HEK293 (cell line): ENCODE measurements around the gene GALNT8.

Experiments used
- CTCF ChIA-PET: fragments of 350-600 bp; formaldehyde crosslinking; extraction: SDS; loops from one replicate; lab custom pipeline; 2021; ENCODE audit warnings: antibody characterized with exemption; lab: Yijun Ruan, JAX
- POLR2A ChIA-PET: fragments of 300-600 bp; formaldehyde crosslinking; extraction: SDS; loops from one replicate; lab custom pipeline; 2020; ENCODE audit warnings: antibody characterized with exemption, inconsistent platforms; lab: Yijun Ruan, JAX
- H3K27ac ChIP-seq: fragments of 200-500 bp; sonication (Bioruptor generic); 2 replicates; pipeline ENCODE4 v1.5.1; 2014; ENCODE audit warnings: low read depth, low read length, control low read depth, inconsistent platforms; ENCODE audit errors: extremely low read depth
- H3K36me3 ChIP-seq, 2 experiments: fragments of 200-500 bp in 1 of 2; sonication (Bioruptor generic) in 1 of 2; 1 replicate in 1 of 2; 2 replicates in 1 of 2; pipeline ENCODE4 v1.5.1; 2014 to 2017; ENCODE audit warnings: inconsistent platforms in 2 of 2, low read length in 2 of 2; ENCODE audit not compliant: control insufficient read depth in 2 of 2, insufficient read depth in 1 of 2
- H3K4me1 ChIP-seq: fragments of 200-500 bp; sonication (Bioruptor generic); 2 replicates; pipeline ENCODE4 v1.5.1; 2014; ENCODE audit warnings: mild to moderate bottlenecking, low read length, inconsistent platforms; ENCODE audit not compliant: control insufficient read depth, insufficient read depth
- H3K4me3 ChIP-seq: 2 replicates; pipeline ENCODE4 v1.5.1; 2011; ENCODE audit warnings: low read depth, mild to moderate bottlenecking, control low read depth, low read length, moderate library complexity
- H3K9me3 ChIP-seq: fragments of 200-500 bp; sonication (Bioruptor generic); 2 replicates; pipeline ENCODE4 v1.5.1; 2014; ENCODE audit warnings: low read depth, low read length, inconsistent platforms; ENCODE audit not compliant: control insufficient read depth, insufficient read depth
- ATF2 ChIP-seq: fragments of 450-650 bp; formaldehyde crosslinking; IDR thresholded peaks from 2 replicates; pipeline ENCODE4 v1.5.1; 2016; ENCODE audit warnings: missing biosample characterization, missing genetic modification characterization, low read depth
- CTCF ChIP-seq: fragments of 450-650 bp; formaldehyde crosslinking; IDR thresholded peaks from 2 replicates; pipeline ENCODE4 v1.5.1; 2016; ENCODE audit warnings: missing biosample characterization, missing genetic modification characterization
- EGR2 ChIP-seq: fragments of 450-650 bp; formaldehyde crosslinking; IDR thresholded peaks from 2 replicates; pipeline ENCODE4 v1.5.1; 2016; ENCODE audit warnings: low read depth, missing biosample characterization, missing genetic modification characterization
- HOXC10 ChIP-seq: sonication (generic); formaldehyde crosslinking; IDR thresholded peaks from 2 replicates; pipeline ENCODE4 v1.8.1; 2023; ENCODE audit warnings: mild to moderate bottlenecking, missing genetic modification reagents
- MEIS1 ChIP-seq: sonication (generic); formaldehyde crosslinking; IDR thresholded peaks from 2 replicates; pipeline ENCODE4 v1.8.1; 2022; ENCODE audit warnings: missing genetic modification reagents, mild to moderate bottlenecking, borderline replicate concordance
- MYNN ChIP-seq: fragments of 450-650 bp; formaldehyde crosslinking; IDR thresholded peaks from 2 replicates; pipeline ENCODE4 v1.5.1; 2016; ENCODE audit warnings: missing biosample characterization, missing genetic modification characterization, borderline replicate concordance
- SP7 ChIP-seq: fragments of 450-650 bp; formaldehyde crosslinking; IDR thresholded peaks from 2 replicates; pipeline ENCODE4 v1.5.1; 2016; ENCODE audit warnings: missing biosample characterization, missing genetic modification characterization
- TCF7L2 ChIP-seq: IDR thresholded peaks from 2 replicates; pipeline ENCODE4 v1.6.1; 2011; ENCODE audit warnings: low read depth, mild to moderate bottlenecking, inconsistent platforms, low read length, moderate library complexity, borderline replicate concordance
- ZBTB21 ChIP-seq: fragments of 450-650 bp; formaldehyde crosslinking; IDR thresholded peaks from 2 replicates; pipeline ENCODE4 v1.5.1; 2017; ENCODE audit warnings: missing biosample characterization, missing genetic modification characterization
- ZIC2 ChIP-seq: fragments of 450-650 bp; formaldehyde crosslinking; IDR thresholded peaks from 2 replicates; pipeline ENCODE4 v1.5.1; 2016; ENCODE audit warnings: missing biosample characterization, missing genetic modification characterization
- ZNF10 ChIP-seq: fragments of 450-650 bp; formaldehyde crosslinking; IDR thresholded peaks from 2 replicates; pipeline ENCODE4 v1.5.1; 2017; ENCODE audit warnings: missing biosample characterization, missing genetic modification characterization
- ZNF132 ChIP-seq: fragments of 450-650 bp; formaldehyde crosslinking; IDR thresholded peaks from 2 replicates; pipeline ENCODE4 v1.5.1; 2017; ENCODE audit warnings: missing biosample characterization, missing genetic modification characterization, borderline replicate concordance
- ZNF335 ChIP-seq: fragments of 450-650 bp; formaldehyde crosslinking; conservative IDR thresholded peaks from 2 replicates; pipeline ENCODE4 v1.5.1; 2016; ENCODE audit warnings: missing biosample characterization, missing genetic modification characterization
- ZNF391 ChIP-seq: fragments of 450-650 bp; formaldehyde crosslinking; IDR thresholded peaks from 2 replicates; pipeline ENCODE4 v1.5.1; 2016; ENCODE audit warnings: low read depth, missing biosample characterization, missing genetic modification characterization, borderline replicate concordance
- ZNF426 ChIP-seq: fragments of 450-650 bp; formaldehyde crosslinking; IDR thresholded peaks from 2 replicates; pipeline ENCODE4 v1.5.1; 2017; ENCODE audit warnings: missing biosample characterization, missing genetic modification characterization, mild to moderate bottlenecking, inconsistent platforms, moderate library complexity
- ZNF433 ChIP-seq: fragments of 450-650 bp; formaldehyde crosslinking; IDR thresholded peaks from 2 replicates; pipeline ENCODE4 v1.5.1; 2016; ENCODE audit warnings: missing biosample characterization, missing genetic modification characterization, low read depth
- ZNF514 ChIP-seq: fragments of 450-650 bp; formaldehyde crosslinking; IDR thresholded peaks from 2 replicates; pipeline ENCODE4 v1.5.1; 2016; ENCODE audit warnings: missing biosample characterization, missing genetic modification characterization
- ZNF548 ChIP-seq: fragments of 450-650 bp; formaldehyde crosslinking; IDR thresholded peaks from 2 replicates; pipeline ENCODE4 v1.5.1; 2016; ENCODE audit warnings: missing biosample characterization, missing genetic modification characterization
- ZNF704 ChIP-seq: fragments of 450-650 bp; formaldehyde crosslinking; IDR thresholded peaks from 2 replicates; pipeline ENCODE4 v1.5.1; 2016; ENCODE audit warnings: missing biosample characterization, missing genetic modification characterization
- ZNF76 ChIP-seq: fragments of 450-650 bp; formaldehyde crosslinking; IDR thresholded peaks from 2 replicates; pipeline ENCODE4; 2016; ENCODE audit warnings: low read depth, missing biosample characterization, missing genetic modification characterization, borderline replicate concordance
- ZNF768 ChIP-seq: fragments of 450-650 bp; formaldehyde crosslinking; IDR thresholded peaks from 2 replicates; pipeline ENCODE4 v1.5.1; 2018; ENCODE audit warnings: missing biosample characterization, mild to moderate bottlenecking, missing genetic modification characterization
- ZSCAN4 ChIP-seq: fragments of 450-650 bp; formaldehyde crosslinking; IDR thresholded peaks from 2 replicates; pipeline ENCODE4 v1.5.1; 2017; ENCODE audit warnings: missing biosample characterization, missing genetic modification characterization

The GALNT8 gene

GRCh38 chr12:4771172-4771959, 51.2 kb downstream of the GALNT8 start:
- no peaks in the 10 kb centered on the region for H3K4me1 ChIP-seq
- CTCF ChIA-PET, result interaction anchor here (2.3 kb wide), 1 partner anchor 13 kb away, joined by 9 read pairs; no protein-coding TSS in a partner anchor

GRCh38 chr12:4771960-4772566, 51.9 kb downstream of the GALNT8 start:
- ChIA-PET CTCF (interaction anchor here (0.6 kb wide), 1 partner anchor 769 kb away, joined by 3 read pairs; no protein-coding TSS in a partner anchor), POLR2A (no interaction called here)
- H3K27ac ChIP-seq, result no peak overlapping the region
- H3K36me3 ChIP-seq, result no peaks in the 10 kb centered on the region
- no peak for TF ChIP-seq ZNF335 (tag by site-specific recombination)
- peak; percentile 32; the same call in 1 of the 2 replicates for TF ChIP-seq ZIC2 (tag by site-specific recombination)
- H3K9me3 ChIP-seq, result no peaks in the 10 kb centered on the region
- no peaks in the 10 kb centered on the region for H3K4me1 ChIP-seq
- no peak overlapping the region for H3K4me3 ChIP-seq

More at GRCh38 chr12:4771172-4771959, 51.2 kb downstream of the GALNT8 start:
- Histone ChIP-seq H3K36me3 (no peaks in the 10 kb centered on the region), H3K27ac (no peak overlapping the region), H3K4me3 (no peak overlapping the region), H3K9me3 (no peaks in the 10 kb centered on the region)
- POLR2A ChIA-PET, result no interaction called here
- TF ChIP-seq ZNF768 (tag by site-specific recombination) (no peak), EGR2 (tag by site-specific recombination) (peak; percentile 44; the same call in 1 of the 2 replicates), HOXC10 (no peak)
- TF ChIP-seq, all 188 proteins: peak for 1

GRCh38 chr12:4775936-4776335, 55.7 kb downstream of the GALNT8 start:
- no peaks in the 10 kb centered on the region for H3K9me3 ChIP-seq
- no peak overlapping the region for H3K4me3 ChIP-seq
- H3K27ac ChIP-seq, result no peak overlapping the region
- POLR2A ChIA-PET, result no interaction called here
- H3K4me1 ChIP-seq, result no peaks in the 10 kb centered on the region
- TF ChIP-seq ZNF433 (tag by site-specific recombination), result no peak
- no peak for TF ChIP-seq SP7 (tag by site-specific recombination)
- no peak for TF ChIP-seq MEIS1
- no peak for TF ChIP-seq ZNF548 (tag by site-specific recombination)
- TF ChIP-seq MYNN (tag by site-specific recombination), result no peak
- no peak for TF ChIP-seq CTCF (tag by site-specific recombination)
- no peak for TF ChIP-seq ZNF132
- TF ChIP-seq ZNF10 (tag by site-specific recombination), result no peak
- no peak for TF ChIP-seq ZNF391 (tag by site-specific recombination)
- no peak for TF ChIP-seq ZNF704
- no peak for TF ChIP-seq TCF7L2
- TF ChIP-seq ZNF76 (tag by site-specific recombination), result no peak
- TF ChIP-seq ZNF426 (tag by site-specific recombination), result no peak
- no peak for TF ChIP-seq ZSCAN4 (tag by site-specific recombination)
- no peak for TF ChIP-seq ZNF514 (tag by site-specific recombination)
- no peak for TF ChIP-seq ZBTB21 (tag by site-specific recombination)
- TF ChIP-seq ATF2 (tag by site-specific recombination), result no peak
- CTCF ChIA-PET, result interaction anchor here (1.7 kb wide), 1 partner anchor 18 kb away, joined by 5 read pairs; no protein-coding TSS in a partner anchor
- no peaks in the 10 kb centered on the region for H3K36me3 ChIP-seq
